Measurements from ENCODE around the gene ITGB3. TPM values are rescaled to one million over a fixed set of nuclear protein-coding genes. Genes with fewer than 3 reads are reported as not detected.
"Not testable (repeated sequence)": the region's sequence is repeated elsewhere in the genome, so short reads cannot be mapped to it uniquely, and the experiment has no call there.

The ITGB3 gene
- total and polyA plus RNA-seq, 2 experiments from 2014 or later, result 3.5 to 7.2 TPM

DNA sequence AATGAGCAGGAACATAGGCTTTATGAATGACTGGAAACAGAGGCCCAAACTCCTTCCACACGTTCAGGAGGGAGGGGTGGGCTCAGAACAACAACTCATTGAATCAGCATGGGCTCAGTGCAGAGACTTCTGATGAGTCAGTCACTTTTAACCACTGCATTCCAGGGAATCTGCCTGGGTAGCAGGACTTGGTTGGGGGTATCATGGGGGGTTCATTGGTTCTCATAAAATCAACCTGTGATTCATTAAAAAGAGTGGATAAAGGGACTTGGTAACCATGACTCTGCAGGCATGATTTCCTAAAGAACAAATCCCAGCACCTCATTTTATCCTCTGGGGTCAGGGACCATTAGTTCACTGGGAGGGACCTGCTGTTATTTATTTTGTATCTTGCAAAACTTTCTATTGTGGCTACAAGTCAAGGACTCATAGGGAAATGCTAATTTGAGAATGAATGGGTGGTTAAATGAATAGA lies 13.8 kb downstream of the ITGB3 start:
- in situ Hi-C loops (cut with MboI), result no loop called here
- DNase-seq, result peak; percentile 91
- Histone ChIP-seq H3K9ac (peak overlapping the region; percentile 63), H3K27me3 (replicated peaks; ENCODE audit: insufficient read depth) (no peaks in the 10 kb centered on the region), H3K4me1 (ENCODE audit: insufficient read depth) (peaks cover 36% of the 10 kb centered on the region), H3K36me3 (ENCODE audit: low read depth) (no peaks in the 10 kb centered on the region), H3K9me3 (ENCODE audit: low read depth) (no peaks in the 10 kb centered on the region), H3K27ac (peak overlapping the region; percentile 82), H3F3A (ENCODE audit: insufficient read depth) (peaks cover 40% of the 10 kb centered on the region), H3K4me2 (ENCODE audit: unreplicated experiment) (peak overlapping the region; percentile 42), H3K79me2 (ENCODE audit: insufficient read depth) (peaks cover 5% of the 10 kb centered on the region; the same call in 1 of the 2 replicates), H3K9me2 (ENCODE audit: insufficient read depth) (no peaks in the 10 kb centered on the region), H2AFZ (no peak overlapping the region), H4K20me1 (ENCODE audit: insufficient read depth) (no peaks in the 10 kb centered on the region), H3K4me3 (0 out of 2 replicates have a peak overlapping the region, but pooled peaks have one; percentile 6)
- TF ChIP-seq EZH2phosphoT487 (IDR thresholded peaks at IDR 0.05; ENCODE audit: insufficient read depth, low read depth) (no peak), EZH2 (IDR thresholded peaks at IDR 0.05; ENCODE audit: insufficient read depth, poor library complexity, severe bottlenecking) (no peak)
- WGBS, 2 experiments (ENCODE audit: low coverage in 1 of 2, low lambda C conversion rate in 2 of 2, missing lambda C conversion rate in 2 of 2), result 0% methylated on average over 1 of the region's 1 CpG

- H2AFZ ChIP-seq; H3K27ac ChIP-seq; H3K9ac ChIP-seq; H3K36me3 ChIP-seq (ENCODE audit: low read depth); H3K9me2 ChIP-seq (ENCODE audit: insufficient read depth); H3K4me2 ChIP-seq (ENCODE audit: unreplicated experiment); H3K9me3 ChIP-seq (ENCODE audit: low read depth); H3K79me2 ChIP-seq (ENCODE audit: insufficient read depth); H3K4me3 ChIP-seq; in situ Hi-C loops (cut with MboI); DNase-seq; H4K20me1 ChIP-seq (ENCODE audit: insufficient read depth); H3K27me3 ChIP-seq (replicated peaks; ENCODE audit: insufficient read depth): not testable (repeated sequence)
- WGBS, 2 experiments (ENCODE audit: low coverage in 1 of 2, low lambda C conversion rate in 2 of 2, missing lambda C conversion rate in 2 of 2), result 92 to 93% methylated on average over 3 of the region's 3 CpGs
- Histone ChIP-seq H3F3A (ENCODE audit: insufficient read depth) (peaks cover 40% of the 10 kb centered on the region), H3K4me1 (ENCODE audit: insufficient read depth) (peaks cover 36% of the 10 kb centered on the region)
These were observed 15.3 kb downstream of the ITGB3 start for GRCh38 chr17:47268964-47269363.

GRCh38 chr17:47269561-47270280 lies 16.1 kb downstream of the ITGB3 start:
- H3K9me2 ChIP-seq (ENCODE audit: insufficient read depth); H3K4me2 ChIP-seq (ENCODE audit: unreplicated experiment); DNase-seq; H3K9ac ChIP-seq; H3K27ac ChIP-seq; H3K79me2 ChIP-seq (ENCODE audit: insufficient read depth); H3K27me3 ChIP-seq (replicated peaks; ENCODE audit: insufficient read depth); H3K9me3 ChIP-seq (ENCODE audit: low read depth); H4K20me1 ChIP-seq (ENCODE audit: insufficient read depth); in situ Hi-C loops (cut with MboI); H2AFZ ChIP-seq; H3K4me3 ChIP-seq; H3K36me3 ChIP-seq (ENCODE audit: low read depth): not testable (repeated sequence)
- peaks cover 44% of the 10 kb centered on the region for H3F3A ChIP-seq (ENCODE audit: insufficient read depth)
- H3K4me1 ChIP-seq (ENCODE audit: insufficient read depth), result peaks cover 37% of the 10 kb centered on the region

DNA sequence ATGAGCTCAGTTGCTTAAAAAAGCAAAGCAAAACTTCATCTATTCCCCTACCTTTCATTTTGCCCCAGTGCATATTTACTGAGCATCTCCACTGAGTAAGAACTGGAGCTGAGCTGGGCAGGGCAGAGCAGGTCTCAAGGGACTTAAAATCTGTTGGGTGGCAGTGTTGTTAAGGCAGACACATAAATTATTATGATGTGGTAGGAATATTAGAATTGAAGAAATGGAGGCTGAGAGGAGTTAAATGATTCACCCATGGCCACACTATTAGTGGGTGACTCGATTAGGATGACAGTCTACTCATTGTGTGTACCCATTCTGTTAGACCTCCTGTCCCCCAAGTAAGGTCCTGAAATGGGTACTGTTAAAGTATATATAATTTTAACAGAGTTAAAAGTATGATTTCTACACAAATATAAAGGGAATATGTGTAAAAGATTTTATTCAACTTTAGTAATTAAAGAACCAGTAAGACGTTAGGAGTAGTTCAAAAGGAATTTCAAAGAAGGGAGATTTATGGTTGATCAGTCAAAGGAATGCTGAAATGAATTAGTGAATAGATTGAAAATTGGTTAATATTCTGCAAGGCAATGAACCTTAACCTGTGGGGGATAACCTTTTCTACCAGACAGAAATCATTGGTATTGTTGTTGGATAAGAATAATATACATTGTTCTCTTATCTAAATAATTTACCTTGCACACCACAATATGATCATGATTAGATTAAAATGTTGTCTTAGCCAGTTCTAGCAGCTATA lies 17.5 kb downstream of the ITGB3 start:
- no peak overlapping the region for H3K27ac ChIP-seq
- peaks cover 41% of the 10 kb centered on the region for H3F3A ChIP-seq (ENCODE audit: insufficient read depth)
- no peak overlapping the region for H3K4me3 ChIP-seq
- in situ Hi-C loops (cut with MboI), result no loop called here
- no peak for TF ChIP-seq EZH2phosphoT487 (IDR thresholded peaks at IDR 0.05; ENCODE audit: insufficient read depth, low read depth)
- no peak for TF ChIP-seq EZH2 (IDR thresholded peaks at IDR 0.05; ENCODE audit: insufficient read depth, poor library complexity, severe bottlenecking)
- no peaks in the 10 kb centered on the region for H3K9me3 ChIP-seq (ENCODE audit: low read depth)
- no peak for DNase-seq
- no peak overlapping the region for H2AFZ ChIP-seq
- 69 to 73% methylated on average over 2 of the region's 2 CpGs for WGBS, 2 experiments (ENCODE audit: low coverage in 1 of 2, low lambda C conversion rate in 2 of 2, missing lambda C conversion rate in 2 of 2)
- H3K4me2 ChIP-seq (ENCODE audit: unreplicated experiment), result no peak overlapping the region
- peaks cover 38% of the 10 kb centered on the region for H3K4me1 ChIP-seq (ENCODE audit: insufficient read depth)
- no peaks in the 10 kb centered on the region for H3K79me2 ChIP-seq (ENCODE audit: insufficient read depth)
- no peaks in the 10 kb centered on the region for H3K36me3 ChIP-seq (ENCODE audit: low read depth)
- no peaks in the 10 kb centered on the region for H3K27me3 ChIP-seq (replicated peaks; ENCODE audit: insufficient read depth)
- no peaks in the 10 kb centered on the region for H3K9me2 ChIP-seq (ENCODE audit: insufficient read depth)
- H3K9ac ChIP-seq, result no peak overlapping the region
- no peaks in the 10 kb centered on the region for H4K20me1 ChIP-seq (ENCODE audit: insufficient read depth)

All from GM23248 (cell line).